Fibroblast of peridontal ligament (primary cell): ENCODE measurements around the gene JAK1.

ENCODE experiments used
- DNase-seq: peaks from one replicate; pipeline ENCODE4 v3.0.0-alpha.2; 2010; ENCODE audit errors: extremely low read depth

Gene JAK1

DNA sequence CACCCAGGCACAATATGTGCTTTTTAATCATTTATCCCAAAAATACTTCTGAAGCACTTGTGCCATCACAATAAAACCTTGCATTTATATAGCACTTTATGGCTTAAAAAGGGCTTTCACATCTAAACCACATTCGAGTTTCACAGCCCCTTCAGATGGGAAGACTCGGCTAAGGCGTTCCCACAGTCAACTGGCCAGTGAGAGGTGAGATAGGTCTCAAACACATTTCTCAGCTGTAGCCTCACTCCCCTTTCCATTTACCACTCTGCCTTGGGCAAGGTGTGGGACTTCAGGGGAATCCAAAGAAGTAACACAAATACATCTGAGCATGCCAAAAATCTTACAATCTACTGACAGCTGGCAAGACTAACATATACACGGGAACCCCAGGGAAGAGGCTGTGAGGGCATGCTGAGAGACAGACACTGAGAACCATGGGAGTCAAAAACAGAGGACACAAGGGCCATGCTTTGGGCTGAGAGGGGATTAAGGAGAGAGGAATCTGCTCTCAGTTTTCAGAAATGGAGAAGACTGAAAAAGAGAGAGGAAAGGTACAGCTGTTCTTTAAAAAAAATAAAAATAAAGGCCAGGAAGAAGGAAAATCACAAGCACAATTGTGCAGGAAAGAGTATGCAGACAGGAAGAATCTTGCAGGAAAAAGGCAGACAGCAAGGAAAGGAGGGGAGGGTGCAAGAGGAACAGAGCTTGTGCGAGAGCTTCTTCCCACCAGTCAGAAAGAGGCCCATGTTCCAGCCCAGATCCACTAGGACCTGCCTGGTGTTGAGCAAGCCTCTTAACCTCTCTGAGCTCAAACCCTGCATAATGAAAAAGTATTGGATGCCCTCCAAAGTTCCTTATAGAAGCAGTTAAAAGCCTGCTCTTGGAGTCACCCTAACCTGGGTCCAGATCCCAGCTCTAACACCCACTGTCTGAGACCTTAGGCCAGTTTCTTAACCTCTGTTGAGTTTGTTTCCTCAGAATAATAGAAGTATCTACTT is 73.5 kb downstream of the JAK1 start:
- no peak for DNase-seq

- DNase-seq, result peak; percentile 64
Observed at GRCh38 chr1:64891448-64891825, 74.9 kb downstream of the JAK1 start.

GRCh38 chr1:64890699-64891447 is 75.5 kb downstream of the JAK1 start:
- DNase-seq, result no peak

DNA sequence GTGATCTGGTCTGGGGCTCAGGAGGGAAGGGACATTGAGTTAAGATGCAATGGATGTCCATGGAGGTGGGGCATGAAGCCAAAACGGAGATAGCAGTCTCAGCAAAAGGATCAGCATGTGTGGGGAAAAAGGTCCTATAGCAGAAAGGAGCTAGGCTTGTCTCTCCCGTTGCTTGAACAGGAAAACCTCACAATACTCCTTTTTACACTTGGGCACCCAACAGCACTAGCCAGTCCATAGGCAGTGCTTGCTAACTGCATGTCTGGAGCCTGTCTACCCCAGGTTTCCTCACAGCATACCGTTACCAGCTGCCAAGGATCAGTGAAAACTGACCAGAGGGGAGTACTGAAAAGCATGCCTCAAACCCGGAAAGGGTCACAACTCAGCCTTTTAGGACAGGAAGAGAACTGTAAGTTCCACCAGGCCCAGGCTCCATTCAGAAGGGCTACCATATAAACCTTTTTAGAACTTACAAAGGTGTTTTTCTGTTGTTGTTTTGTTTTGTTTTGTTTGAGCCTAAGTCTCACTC is 78.6 kb downstream of the JAK1 start:
- DNase-seq, result no peak

DNA sequence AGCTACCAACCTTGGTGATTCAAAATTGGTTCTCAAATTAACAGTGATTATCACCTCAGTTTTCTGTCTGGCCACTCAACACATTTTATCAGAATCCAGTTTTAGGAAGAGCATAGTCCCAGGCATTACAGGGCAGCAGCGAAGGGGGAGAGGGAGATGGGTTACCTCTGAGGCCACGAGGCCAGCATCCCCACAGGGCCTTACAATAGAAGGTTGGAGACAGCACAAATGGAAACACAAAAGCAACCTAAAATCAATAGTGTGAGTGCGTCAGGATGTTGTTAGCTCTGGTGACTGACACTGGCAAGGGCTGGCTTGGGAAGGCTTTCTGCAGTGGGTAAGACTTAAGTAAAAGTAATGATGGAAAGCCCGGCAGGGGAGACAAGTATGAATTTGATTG is 79.5 kb downstream of the JAK1 start:
- DNase-seq, result no peak

DNA sequence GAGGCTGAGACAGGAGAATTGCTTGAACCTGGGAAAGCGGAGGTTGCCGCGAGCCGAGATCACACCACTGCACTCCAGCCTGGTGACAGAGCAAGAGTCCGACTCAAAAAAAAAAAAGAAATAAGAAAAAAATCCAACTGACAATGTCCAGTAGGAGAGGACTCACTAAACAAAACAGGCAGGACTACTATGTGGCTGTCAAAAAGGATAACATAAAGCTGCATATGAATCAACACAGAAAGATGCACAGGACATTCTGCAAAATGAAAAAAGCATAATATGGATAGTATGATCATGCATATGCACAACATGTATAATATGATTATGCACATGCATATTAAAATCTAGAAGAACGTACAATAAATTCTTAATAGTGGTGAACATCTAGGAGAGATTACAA is 80.7 kb downstream of the JAK1 start:
- DNase-seq, result no peak

GRCh38 chr1:64884261-64885040 is 81.9 kb downstream of the JAK1 start:
- no peak for DNase-seq

DNA sequence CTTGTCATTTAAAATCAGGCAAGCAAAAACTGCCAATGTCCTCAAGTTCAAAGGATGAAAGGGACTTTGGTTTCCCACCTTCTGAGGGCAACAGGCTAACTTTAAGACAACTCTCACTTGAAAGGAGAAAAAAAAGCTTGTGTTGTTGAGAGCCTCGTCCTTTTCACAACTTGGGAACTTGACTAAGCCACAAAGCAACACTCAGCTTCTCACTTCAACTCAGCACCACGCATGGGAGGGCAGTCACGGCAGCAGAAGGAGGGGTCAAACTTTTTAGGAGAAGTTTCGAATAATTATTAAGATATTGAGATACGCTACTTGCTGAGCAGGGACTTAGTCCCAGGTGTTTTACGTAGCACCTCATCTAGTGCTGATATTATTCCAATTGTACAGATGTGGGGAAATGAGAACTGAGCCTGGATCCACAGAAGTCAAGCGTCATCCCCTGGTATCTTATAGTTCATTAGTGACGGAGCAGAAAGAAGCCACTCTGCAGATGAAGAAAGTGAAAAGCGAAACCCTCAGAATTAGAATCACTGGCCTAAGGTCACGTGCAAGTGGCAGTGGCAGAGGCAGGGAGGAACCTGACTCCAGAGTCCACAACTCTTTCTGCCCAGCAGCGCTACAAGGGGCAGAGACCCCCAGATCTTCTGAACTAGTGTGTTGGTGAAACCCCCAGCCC is 83.6 kb downstream of the JAK1 start:
- DNase-seq, result no peak

DNA sequence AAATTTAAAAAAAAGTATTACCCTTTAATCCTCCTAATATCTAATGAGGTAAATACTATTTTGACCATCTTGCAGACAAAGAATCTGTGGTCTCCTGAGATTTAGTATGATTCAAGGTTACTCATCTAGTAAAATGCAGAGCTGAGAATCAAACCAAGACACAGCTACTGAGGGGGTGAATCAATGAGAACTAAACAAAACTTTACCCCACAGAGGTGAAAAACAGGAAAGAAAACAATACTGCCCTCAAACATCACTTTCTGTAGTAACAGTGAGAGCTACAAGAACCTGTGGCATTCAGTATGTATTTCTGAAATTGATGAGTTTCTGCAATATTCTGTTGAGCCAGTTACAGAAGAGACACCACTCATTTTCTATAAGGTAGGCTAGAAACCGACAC is 85.1 kb downstream of the JAK1 start:
- DNase-seq, result peak; percentile 51

- DNase-seq, result no peak
Observed at GRCh38 chr1:64880449-64880848, 85.9 kb downstream of the JAK1 start.

DNA sequence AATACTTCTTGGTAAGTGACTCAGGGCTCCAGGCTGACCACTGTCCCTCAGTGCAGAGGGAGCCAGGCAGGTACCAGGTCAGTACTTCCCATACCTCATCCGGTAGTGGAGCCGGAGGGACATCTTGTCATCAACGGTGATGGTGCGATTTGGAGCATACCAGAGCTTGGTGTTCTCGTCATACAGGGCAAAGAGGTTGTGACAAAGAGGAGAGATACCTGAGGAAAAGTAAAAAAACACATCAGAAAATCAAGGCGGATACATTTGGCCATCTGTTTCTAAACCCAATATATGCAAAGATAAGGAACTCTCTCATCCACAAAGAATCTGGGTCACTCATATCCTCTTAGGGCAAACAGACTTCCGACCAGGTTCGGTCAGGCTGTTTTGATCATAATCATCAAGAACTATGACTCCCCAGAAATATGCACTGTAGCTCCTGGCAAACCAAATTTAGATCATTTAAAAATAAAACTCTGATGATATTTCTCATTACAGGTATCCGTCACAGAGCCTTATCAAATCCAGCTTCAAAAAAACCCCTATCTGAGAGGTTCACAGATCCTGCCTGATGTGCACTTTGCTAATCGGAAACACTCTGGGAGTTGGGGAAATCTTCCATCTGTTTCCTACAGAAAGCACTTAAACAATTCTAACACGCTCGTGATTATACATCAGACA is 87.3 kb downstream of the JAK1 start:
- DNase-seq, result no peak

DNA sequence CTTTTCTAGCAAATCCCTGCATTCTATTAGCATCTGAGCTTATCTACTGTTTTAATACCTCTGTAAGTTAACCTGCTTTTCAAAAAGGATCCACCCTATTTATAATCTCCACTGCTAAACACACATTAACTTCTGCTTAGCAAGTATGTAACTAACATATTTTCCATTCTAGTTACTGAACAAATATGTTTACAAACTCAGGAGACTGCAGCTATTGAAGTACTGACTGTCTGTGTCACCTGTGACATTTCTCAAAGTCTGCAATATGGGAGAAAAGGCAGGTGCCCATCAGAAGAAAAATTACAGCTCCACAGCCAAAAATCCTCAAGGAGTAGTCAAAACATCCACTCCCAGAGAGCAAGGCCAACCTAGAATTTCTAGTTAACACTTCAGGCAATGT is 88.3 kb downstream of the JAK1 start:
- DNase-seq, result no peak

DNA sequence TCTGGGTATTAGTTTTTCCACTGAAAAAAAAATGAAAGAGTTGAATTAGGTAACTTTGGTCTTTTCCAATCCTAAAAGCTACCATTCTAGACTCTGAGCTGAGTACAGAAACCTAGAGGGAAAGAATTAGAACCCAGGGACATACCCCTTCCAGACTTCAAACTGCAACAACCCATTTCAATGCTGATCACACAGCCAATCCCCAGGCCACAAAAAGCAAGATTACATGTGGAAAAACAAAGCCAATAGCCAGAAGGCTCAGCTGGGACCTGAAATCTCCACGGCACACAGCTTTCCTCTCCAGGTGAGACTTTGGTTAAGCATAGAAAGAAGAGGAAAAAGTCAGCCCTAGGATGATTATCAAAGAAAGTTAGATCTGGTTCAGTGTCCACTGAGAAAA is 88.8 kb downstream of the JAK1 start:
- DNase-seq, result no peak

DNA sequence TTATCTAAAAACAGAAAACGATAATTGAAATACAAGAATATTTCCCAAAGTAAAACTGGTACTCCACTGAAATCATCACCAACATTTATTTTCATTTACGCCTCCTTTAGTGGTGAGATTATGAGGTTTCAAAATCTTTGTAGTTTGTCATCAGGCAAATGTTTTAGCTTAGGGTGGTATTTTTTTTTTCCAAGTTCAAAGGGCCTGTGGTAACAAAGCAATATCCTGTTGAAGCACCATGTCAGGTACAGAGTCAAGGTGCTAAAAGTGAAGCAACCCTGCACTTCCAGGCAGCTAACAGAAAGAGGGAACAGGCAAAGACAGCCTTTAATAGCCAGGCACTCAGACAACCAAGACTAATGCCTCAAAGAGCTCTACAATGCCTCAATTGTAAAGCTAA is 89.2 kb downstream of the JAK1 start:
- no peak for DNase-seq

- no peak for DNase-seq
Observed at GRCh38 chr1:64875606-64876005, 90.7 kb downstream of the JAK1 start.

- DNase-seq, result no peak
Observed at GRCh38 chr1:64875101-64875500, 91.2 kb downstream of the JAK1 start.

DNA sequence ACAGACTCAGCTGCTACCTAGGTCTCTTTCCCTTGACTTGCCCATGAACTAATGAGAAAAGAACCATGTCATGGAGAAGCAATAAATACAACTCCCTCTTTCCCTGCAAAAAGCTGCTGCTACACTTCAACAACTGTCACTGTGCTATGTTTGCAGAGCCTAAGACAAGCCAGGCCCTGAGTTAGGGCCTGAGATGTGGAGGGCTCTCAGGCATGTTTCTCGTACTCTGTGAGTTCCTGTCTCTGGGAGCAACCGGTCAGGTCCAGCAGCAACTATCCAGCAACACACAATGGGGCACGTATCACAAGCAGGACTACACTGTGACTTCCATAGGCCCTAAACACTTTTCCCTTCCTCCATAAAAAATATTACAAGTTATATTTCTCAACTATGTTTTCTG is 91.7 kb downstream of the JAK1 start:
- DNase-seq, result no peak

GRCh38 chr1:64873576-64873975 is 92.8 kb downstream of the JAK1 start:
- DNase-seq, result no peak

GRCh38 chr1:64872067-64872466 is 94.3 kb downstream of the JAK1 start:
- no peak for DNase-seq

- no peak for DNase-seq
Observed at GRCh38 chr1:64871256-64871655, 95.1 kb downstream of the JAK1 start.

GRCh38 chr1:64867266-64867665 is 99.1 kb downstream of the JAK1 start:
- peak; percentile 34 for DNase-seq
